Omental fat pad (tissue), 4 donors: ENCODE results near the gene SAG. TPM values are rescaled to one million over a fixed set of nuclear protein-coding genes. Genes with fewer than 3 reads are reported as not detected.

Experiments
- ATAC-seq: fragments of 150-250 bp; one replicate; pipeline ENCODE4 v1.9.1; 2016; ENCODE audit warnings: mild to moderate bottlenecking, moderate library complexity; ENCODE audit not compliant: low FRiP score
- DNase-seq: peaks from one replicate; pipeline ENCODE4 v3.0.0-alpha.2; 2019; ENCODE audit warnings: low spot score
- CTCF ChIP-seq, 3 donors: fragments of 450-650 bp; IDR thresholded peaks; one replicate each; pipeline ENCODE4 v1.5.1; 2016 to 2017; ENCODE audit warnings: antibody characterized with exemption in 3 of 3, mild to moderate bottlenecking in 3 of 3, moderate library complexity in 2 of 3
- total RNA-seq, 4 donors: library from RNA; depleted of rRNA; stranded (reverse); fragments of >200 nt; gene quantifications; one replicate each; pipeline ENCODE4 v1.1.0, GENCODE V29; 2016

Gene SAG
- total RNA-seq, 4 donors from 2014 or later, result 0.09 TPM; not detected in 3

- DNase-seq, result no peak
- TF ChIP-seq CTCF (IDR thresholded peaks at IDR 0.05), result no peak
- ATAC-seq, result no peak
Measured at GRCh38 chr2:233379441-233379840, 71.8 kb downstream of the SAG start.

- no peak for DNase-seq
- no peak for ATAC-seq
- TF ChIP-seq CTCF (IDR thresholded peaks at IDR 0.05), result no peak
Measured at GRCh38 chr2:233380132-233380895, 72.7 kb downstream of the SAG start.

GRCh38 chr2:233380995-233381637 is 73.5 kb downstream of the SAG start:
- no peak for TF ChIP-seq CTCF (IDR thresholded peaks at IDR 0.05)
- DNase-seq, result no peak
- no peak for ATAC-seq

GRCh38 chr2:233381638-233381995 is 74.0 kb downstream of the SAG start:
- TF ChIP-seq CTCF (IDR thresholded peaks at IDR 0.05), result no peak
- ATAC-seq (no peak), DNase-seq (no peak)

- ATAC-seq (no peak), DNase-seq (no peak)
- no peak for TF ChIP-seq CTCF (IDR thresholded peaks at IDR 0.05)
Measured at GRCh38 chr2:233384015-233384414, 76.4 kb downstream of the SAG start.

GRCh38 chr2:233384811-233385488 is 77.3 kb downstream of the SAG start:
- DNase-seq, result no peak
- ATAC-seq, result no peak
- TF ChIP-seq CTCF (IDR thresholded peaks at IDR 0.05), result no peak
